Hepatocyte (in vitro differentiated cells): ENCODE data around the gene GNE.

Experiments used
- CTCF ChIP-seq: fragments of 200-600 bp; sonication (generic); IDR thresholded peaks from 2 replicates; pipeline ENCODE4 v1.5.1; 2016; ENCODE audit warnings: antibody characterized with exemption, mild to moderate bottlenecking; ENCODE audit not compliant: poor library complexity
- EZH2 ChIP-seq: fragments of 200-600 bp; sonication (generic); IDR thresholded peaks from 2 replicates; pipeline ENCODE4 v1.6.1; 2016; ENCODE audit warnings: antibody characterized with exemption, mild to moderate bottlenecking, borderline replicate concordance

- TF ChIP-seq CTCF (no peak), EZH2 (no peak)
These were observed 34.4 kb upstream of the GNE start for GRCh38 chr9:36292641-36293040.
